Kidney epithelial cell (primary cell): ENCODE results near the gene CCL19. TPM values are rescaled to one million over a fixed set of nuclear protein-coding genes. Genes with fewer than 3 reads are reported as not detected.

Experiments used
- DNase-seq: peaks from one replicate; pipeline ENCODE4 v3.0.0-alpha.2; 2010; ENCODE audit warnings: low read depth
- H3K27me3 ChIP-seq: 2 replicates; pipeline ENCODE4 v1.6.0; 2011; ENCODE audit warnings: low read length; ENCODE audit not compliant: control insufficient read depth, insufficient read depth
- H3K36me3 ChIP-seq: 2 replicates; pipeline ENCODE4 v1.5.1; 2011; ENCODE audit warnings: low read length; ENCODE audit not compliant: control insufficient read depth, insufficient read depth
- H3K4me3 ChIP-seq: 2 replicates; pipeline ENCODE4 v1.5.1; 2011; ENCODE audit warnings: low read depth, mild to moderate bottlenecking, control low read depth, low read length
- CTCF ChIP-seq: IDR thresholded peaks from 2 replicates; pipeline ENCODE4 v1.5.1; 2011; ENCODE audit warnings: mild to moderate bottlenecking, moderate library complexity, low read length, control low read depth, inconsistent platforms; ENCODE audit not compliant: insufficient read depth, poor library complexity, severe bottlenecking
- total RNA-seq: library from RNA; depleted of rRNA; stranded (reverse); fragments of >200 nt; gene quantifications from 2 replicates; pipeline ENCODE4 v1.2.3, GENCODE V29; 2015

Gene CCL19
- total RNA-seq, 1 donor from 2014 or later = not detected

GRCh38 chr9:34674440-34674839, 16.6 kb downstream of the CCL19 start:
- H3K4me3 ChIP-seq = no peak overlapping the region
- no peak for DNase-seq
- no peak for TF ChIP-seq CTCF
- H3K36me3 ChIP-seq = no peaks in the 10 kb centered on the region
- H3K27me3 ChIP-seq = no peaks in the 10 kb centered on the region

GRCh38 chr9:34671307-34671706, 19.8 kb downstream of the CCL19 start:
- DNase-seq = no peak
- no peaks in the 10 kb centered on the region for H3K27me3 ChIP-seq
- no peak overlapping the region for H3K4me3 ChIP-seq
- no peaks in the 10 kb centered on the region for H3K36me3 ChIP-seq
- TF ChIP-seq CTCF = no peak

GRCh38 chr9:34669809-34670562, 21.1 kb downstream of the CCL19 start:
- Histone ChIP-seq H3K4me3 (no peak overlapping the region), H3K36me3 (no peaks in the 10 kb centered on the region)

GRCh38 chr9:34665381-34666250, 25.5 kb downstream of the CCL19 start:
- no peaks in the 10 kb centered on the region for H3K27me3 ChIP-seq

More at GRCh38 chr9:34669809-34670562, 21.1 kb downstream of the CCL19 start:
- DNase-seq = no peak
- TF ChIP-seq CTCF = no peak
- H3K27me3 ChIP-seq = no peaks in the 10 kb centered on the region

GRCh38 chr9:34665067-34665380, 26.1 kb downstream of the CCL19 start:
- no peaks in the 10 kb centered on the region for H3K36me3 ChIP-seq
- TF ChIP-seq CTCF = no peak
- H3K27me3 ChIP-seq = no peaks in the 10 kb centered on the region
- H3K4me3 ChIP-seq = peak overlapping the region; percentile 56
- no peak for DNase-seq

More at GRCh38 chr9:34665381-34666250, 25.5 kb downstream of the CCL19 start:
- peak; percentile 65 for DNase-seq
- H3K36me3 ChIP-seq = no peaks in the 10 kb centered on the region
- peak overlapping the region; percentile 59 for H3K4me3 ChIP-seq
- TF ChIP-seq CTCF = no peak
